ENCODE results near the gene CCDC9. TPM values are rescaled to one million over a fixed set of nuclear protein-coding genes. Genes with fewer than 3 reads are reported as not detected.
A peak's percentile ranks its signal among the peaks of the same experiment; 100 is the strongest.

CCDC9 gene
- total and polyA plus RNA-seq, 2 of the 13 experiments (the other 11 are each of a cell fraction or from before 2014, with no cell fraction given) = 2.9 to 6.3 TPM

DNA sequence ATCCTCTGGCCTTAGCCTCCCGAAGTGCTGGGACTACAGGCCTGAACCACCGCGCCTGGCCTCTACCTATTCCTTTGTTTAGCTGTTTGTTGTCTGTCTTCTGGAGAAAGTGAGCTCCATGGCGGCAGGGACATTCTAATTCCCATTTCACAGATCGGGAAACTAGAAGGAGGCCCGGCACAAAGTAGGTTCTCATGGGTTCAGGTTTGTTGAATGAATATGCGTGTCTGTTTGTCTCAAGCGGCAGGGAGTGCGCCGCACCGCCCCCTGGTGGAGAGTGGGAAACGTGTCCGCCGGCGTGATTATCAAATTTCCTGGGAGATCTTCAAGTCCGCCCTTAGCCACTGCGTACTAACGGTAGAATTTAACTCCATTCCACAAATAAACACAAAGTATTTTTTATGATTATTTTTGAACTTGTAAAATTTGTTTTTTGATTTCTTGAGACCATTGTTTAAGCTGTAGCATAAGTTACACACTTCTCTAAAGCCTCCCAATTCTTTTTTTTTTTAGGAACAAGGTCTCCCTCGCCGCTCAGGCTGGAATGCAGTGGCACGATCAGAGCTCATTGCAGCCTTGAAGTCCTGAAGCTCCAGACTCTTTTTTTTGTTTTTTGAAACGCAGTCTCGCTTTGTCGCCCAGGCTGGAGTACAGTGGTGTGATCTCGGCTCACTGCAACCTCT is 8.9 kb upstream of the CCDC9 start (continued):
- TF ChIP-seq, protein P1, sequence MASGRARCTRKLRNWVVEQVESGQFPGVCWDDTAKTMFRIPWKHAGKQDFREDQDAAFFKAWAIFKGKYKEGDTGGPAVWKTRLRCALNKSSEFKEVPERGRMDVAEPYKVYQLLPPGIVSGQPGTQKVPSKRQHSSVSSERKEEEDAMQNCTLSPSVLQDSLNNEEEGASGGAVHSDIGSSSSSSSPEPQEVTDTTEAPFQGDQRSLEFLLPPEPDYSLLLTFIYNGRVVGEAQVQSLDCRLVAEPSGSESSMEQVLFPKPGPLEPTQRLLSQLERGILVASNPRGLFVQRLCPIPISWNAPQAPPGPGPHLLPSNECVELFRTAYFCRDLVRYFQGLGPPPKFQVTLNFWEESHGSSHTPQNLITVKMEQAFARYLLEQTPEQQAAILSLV (CRISPR knock-in tag; IDR thresholded peaks at IDR 0.05; ENCODE audit: borderline replicate concordance) = 0 out of 2 replicates have a peak, but pooled peaks have one; percentile 22
- TF ChIP-seq, protein P2, sequence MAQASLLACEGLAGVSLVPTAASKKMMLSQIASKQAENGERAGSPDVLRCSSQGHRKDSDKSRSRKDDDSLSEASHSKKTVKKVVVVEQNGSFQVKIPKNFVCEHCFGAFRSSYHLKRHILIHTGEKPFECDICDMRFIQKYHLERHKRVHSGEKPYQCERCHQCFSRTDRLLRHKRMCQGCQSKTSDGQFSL (CRISPR knock-in tag; IDR thresholded peaks at IDR 0.05) = no peak
- TF ChIP-seq ZKSCAN5 (CRISPR knock-in tag; IDR thresholded peaks at IDR 0.05) (no peak), SMARCE1 (IDR thresholded peaks at IDR 0.05; ENCODE audit: borderline replicate concordance) (no peak), GATAD2A (CRISPR knock-in tag; IDR thresholded peaks at IDR 0.05) (0 out of 2 replicates have a peak, but pooled peaks have one; percentile 24), CAMTA2 (CRISPR knock-in tag; IDR thresholded peaks at IDR 0.05; ENCODE audit: borderline replicate concordance) (no peak), ZNF629 (CRISPR knock-in tag; conservative IDR thresholded peaks at IDR 0.05) (0 out of 2 replicates have a peak, but pooled peaks have one; percentile 27), MYC (CRISPR knock-in tag; IDR thresholded peaks at IDR 0.05; ENCODE audit: borderline replicate concordance) (peak; percentile 45; the same call in 1 of the 2 replicates), ZFX (CRISPR knock-in tag; IDR thresholded peaks at IDR 0.05; ENCODE audit: low read depth) (no peak), ZNF543 (CRISPR knock-in tag; IDR thresholded peaks at IDR 0.05) (no peak), PAX8 (CRISPR knock-in tag; IDR thresholded peaks at IDR 0.05; ENCODE audit: borderline replicate concordance) (no peak), CHD4 (IDR thresholded peaks at IDR 0.05; ENCODE audit: borderline replicate concordance, low read length) (peak; percentile 48; the same call in 1 of the 2 replicates), NFATC3 (CRISPR knock-in tag; IDR thresholded peaks at IDR 0.05) (no peak), SPEN (CRISPR knock-in tag; IDR thresholded peaks at IDR 0.05; ENCODE audit: low read depth) (no peak), ZNF121 (CRISPR knock-in tag; IDR thresholded peaks at IDR 0.05) (0 out of 2 replicates have a peak, but pooled peaks have one; percentile 23), GABPA (IDR thresholded peaks at IDR 0.05; ENCODE audit: low read depth, low read length) (no peak), GABPA (CRISPR knock-in tag; IDR thresholded peaks at IDR 0.05; ENCODE audit: low read depth) (0 out of 2 replicates have a peak, but pooled peaks have one; percentile 15), ZNF788 (CRISPR knock-in tag; IDR thresholded peaks at IDR 0.05; ENCODE audit: borderline replicate concordance) (peak; percentile 23; the same call in 1 of the 2 replicates)
- TF ChIP-seq, protein P3, sequence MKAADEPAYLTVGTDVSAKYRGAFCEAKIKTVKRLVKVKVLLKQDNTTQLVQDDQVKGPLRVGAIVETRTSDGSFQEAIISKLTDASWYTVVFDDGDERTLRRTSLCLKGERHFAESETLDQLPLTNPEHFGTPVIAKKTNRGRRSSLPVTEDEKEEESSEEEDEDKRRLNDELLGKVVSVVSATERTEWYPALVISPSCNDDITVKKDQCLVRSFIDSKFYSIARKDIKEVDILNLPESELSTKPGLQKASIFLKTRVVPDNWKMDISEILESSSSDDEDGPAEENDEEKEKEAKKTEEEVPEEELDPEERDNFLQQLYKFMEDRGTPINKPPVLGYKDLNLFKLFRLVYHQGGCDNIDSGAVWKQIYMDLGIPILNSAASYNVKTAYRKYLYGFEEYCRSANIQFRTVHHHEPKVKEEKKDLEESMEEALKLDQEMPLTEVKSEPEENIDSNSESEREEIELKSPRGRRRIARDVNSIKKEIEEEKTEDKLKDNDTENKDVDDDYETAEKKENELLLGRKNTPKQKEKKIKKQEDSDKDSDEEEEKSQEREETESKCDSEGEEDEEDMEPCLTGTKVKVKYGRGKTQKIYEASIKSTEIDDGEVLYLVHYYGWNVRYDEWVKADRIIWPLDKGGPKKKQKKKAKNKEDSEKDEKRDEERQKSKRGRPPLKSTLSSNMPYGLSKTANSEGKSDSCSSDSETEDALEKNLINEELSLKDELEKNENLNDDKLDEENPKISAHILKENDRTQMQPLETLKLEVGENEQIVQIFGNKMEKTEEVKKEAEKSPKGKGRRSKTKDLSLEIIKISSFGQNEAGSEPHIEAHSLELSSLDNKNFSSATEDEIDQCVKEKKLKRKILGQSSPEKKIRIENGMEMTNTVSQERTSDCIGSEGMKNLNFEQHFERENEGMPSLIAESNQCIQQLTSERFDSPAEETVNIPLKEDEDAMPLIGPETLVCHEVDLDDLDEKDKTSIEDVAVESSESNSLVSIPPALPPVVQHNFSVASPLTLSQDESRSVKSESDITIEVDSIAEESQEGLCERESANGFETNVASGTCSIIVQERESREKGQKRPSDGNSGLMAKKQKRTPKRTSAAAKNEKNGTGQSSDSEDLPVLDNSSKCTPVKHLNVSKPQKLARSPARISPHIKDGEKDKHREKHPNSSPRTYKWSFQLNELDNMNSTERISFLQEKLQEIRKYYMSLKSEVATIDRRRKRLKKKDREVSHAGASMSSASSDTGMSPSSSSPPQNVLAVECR (CRISPR knock-in tag; IDR thresholded peaks at IDR 0.05; ENCODE audit: borderline replicate concordance) = no peak
- TF ChIP-seq, protein P4, sequence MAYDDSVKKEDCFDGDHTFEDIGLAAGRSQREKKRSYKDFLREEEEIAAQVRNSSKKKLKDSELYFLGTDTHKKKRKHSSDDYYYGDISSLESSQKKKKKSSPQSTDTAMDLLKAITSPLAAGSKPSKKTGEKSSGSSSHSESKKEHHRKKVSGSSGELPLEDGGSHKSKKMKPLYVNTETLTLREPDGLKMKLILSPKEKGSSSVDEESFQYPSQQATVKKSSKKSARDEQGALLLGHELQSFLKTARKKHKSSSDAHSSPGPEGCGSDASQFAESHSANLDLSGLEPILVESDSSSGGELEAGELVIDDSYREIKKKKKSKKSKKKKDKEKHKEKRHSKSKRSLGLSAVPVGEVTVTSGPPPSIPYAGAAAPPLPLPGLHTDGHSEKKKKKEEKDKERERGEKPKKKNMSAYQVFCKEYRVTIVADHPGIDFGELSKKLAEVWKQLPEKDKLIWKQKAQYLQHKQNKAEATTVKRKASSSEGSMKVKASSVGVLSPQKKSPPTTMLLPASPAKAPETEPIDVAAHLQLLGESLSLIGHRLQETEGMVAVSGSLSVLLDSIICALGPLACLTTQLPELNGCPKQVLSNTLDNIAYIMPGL (CRISPR knock-in tag; IDR thresholded peaks at IDR 0.05; ENCODE audit: borderline replicate concordance in 1 of 2, low read depth in 1 of 2) = peak; percentile 55 to 70
